RWPE1 (cell line): ENCODE results near the gene PNMA8C.

ENCODE experiments used
- CTCF ChIA-PET: fragments of 350-600 bp; sonication (Branson Sonifier 250); formaldehyde crosslinking; extraction: SDS; loops from one replicate; lab custom pipeline; 2021; lab: Yijun Ruan, JAX
- POLR2A ChIA-PET: fragments of 400-600 bp; formaldehyde crosslinking; extraction: SDS; loops from one replicate; lab custom pipeline; 2020; ENCODE audit warnings: antibody characterized with exemption; ENCODE audit not compliant: low non-redundant PET; lab: Yijun Ruan, JAX
- DNase-seq: peaks from one replicate; pipeline ENCODE4 v3.0.0; 2012; ENCODE audit warnings: low spot score
- H3K27ac ChIP-seq: fragments of 450-650 bp; 2 replicates; pipeline ENCODE4 v1.5.1; 2017
- TF ChIP-seq, protein P1 (sequence below): fragments of 450-650 bp; conservative IDR thresholded peaks from 2 replicates; pipeline ENCODE4 v1.5.1; 2017; ENCODE audit warnings: low read depth, mild to moderate bottlenecking

Gene PNMA8C

DNA sequence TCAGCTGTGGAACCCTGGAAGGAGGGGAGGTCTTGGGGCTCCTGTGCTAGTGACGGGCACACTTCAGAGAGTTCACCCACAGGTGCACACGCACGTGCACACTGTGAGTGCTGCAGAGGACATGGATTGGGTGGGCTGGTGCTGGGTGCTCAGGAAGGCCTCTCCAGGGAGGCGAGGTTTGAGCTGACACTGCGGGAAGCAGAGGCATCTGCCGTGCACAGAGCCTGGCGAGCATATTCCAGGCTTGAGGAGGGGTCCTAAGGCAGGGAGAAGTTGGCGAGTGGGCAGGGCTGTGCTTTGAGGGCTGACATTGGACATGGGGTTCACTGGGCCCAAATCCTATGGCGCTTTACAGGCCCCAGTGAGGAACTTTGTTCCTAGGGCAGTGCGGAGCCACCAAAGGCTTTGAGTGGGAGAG lies 41.0 kb downstream of the PNMA8C start:
- ChIA-PET POLR2A (no interaction called here), CTCF (interaction anchor here (0.6 kb wide), 1 partner anchor 41 kb away, joined by 4 read pairs; no protein-coding TSS in a partner anchor)
- no peak for DNase-seq
- TF ChIP-seq, protein P1, sequence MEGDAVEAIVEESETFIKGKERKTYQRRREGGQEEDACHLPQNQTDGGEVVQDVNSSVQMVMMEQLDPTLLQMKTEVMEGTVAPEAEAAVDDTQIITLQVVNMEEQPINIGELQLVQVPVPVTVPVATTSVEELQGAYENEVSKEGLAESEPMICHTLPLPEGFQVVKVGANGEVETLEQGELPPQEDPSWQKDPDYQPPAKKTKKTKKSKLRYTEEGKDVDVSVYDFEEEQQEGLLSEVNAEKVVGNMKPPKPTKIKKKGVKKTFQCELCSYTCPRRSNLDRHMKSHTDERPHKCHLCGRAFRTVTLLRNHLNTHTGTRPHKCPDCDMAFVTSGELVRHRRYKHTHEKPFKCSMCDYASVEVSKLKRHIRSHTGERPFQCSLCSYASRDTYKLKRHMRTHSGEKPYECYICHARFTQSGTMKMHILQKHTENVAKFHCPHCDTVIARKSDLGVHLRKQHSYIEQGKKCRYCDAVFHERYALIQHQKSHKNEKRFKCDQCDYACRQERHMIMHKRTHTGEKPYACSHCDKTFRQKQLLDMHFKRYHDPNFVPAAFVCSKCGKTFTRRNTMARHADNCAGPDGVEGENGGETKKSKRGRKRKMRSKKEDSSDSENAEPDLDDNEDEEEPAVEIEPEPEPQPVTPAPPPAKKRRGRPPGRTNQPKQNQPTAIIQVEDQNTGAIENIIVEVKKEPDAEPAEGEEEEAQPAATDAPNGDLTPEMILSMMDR: no peak
- H3K27ac ChIP-seq: no peak overlapping the region; the same call in 1 of the 2 replicates

DNA sequence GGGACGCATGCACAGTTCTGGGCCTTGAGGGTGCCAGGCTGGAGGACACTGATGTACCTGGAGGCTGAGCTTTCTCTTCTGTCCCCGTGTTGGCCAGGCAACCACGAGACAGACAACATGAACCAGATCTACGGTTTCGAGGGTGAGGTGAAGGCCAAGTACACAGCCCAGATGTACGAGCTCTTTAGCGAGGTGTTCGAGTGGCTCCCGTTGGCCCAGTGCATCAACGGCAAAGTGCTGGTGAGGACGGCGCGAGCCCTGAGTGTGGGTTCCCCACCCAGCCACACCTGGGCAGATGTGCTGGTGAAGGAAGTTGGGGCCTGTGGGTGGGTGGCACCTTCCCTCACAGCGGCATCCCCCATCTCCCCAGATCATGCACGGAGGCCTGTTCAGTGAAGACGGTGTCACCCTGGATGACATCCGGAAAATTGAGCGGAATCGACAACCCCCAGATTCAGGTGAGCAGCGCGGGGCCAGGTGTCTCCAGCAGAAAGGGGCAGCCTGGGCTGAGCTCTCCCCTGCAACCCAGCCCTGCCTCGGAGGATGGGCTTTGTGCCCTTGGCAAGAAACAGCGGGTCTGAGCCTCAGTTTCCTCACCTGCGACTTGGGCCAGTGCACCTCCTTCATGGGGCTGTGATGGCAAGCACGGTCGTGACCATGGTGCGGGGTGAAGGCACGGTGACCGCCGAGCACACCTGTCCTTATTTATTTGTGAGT lies 41.6 kb downstream of the PNMA8C start:
- TF ChIP-seq, protein P1: no peak
- POLR2A ChIA-PET: no interaction called here
- H3K27ac ChIP-seq: 0 out of 2 replicates have a peak overlapping the region, but pooled peaks have one; percentile 15
- CTCF ChIA-PET: no interaction called here
- DNase-seq: no peak

DNA sequence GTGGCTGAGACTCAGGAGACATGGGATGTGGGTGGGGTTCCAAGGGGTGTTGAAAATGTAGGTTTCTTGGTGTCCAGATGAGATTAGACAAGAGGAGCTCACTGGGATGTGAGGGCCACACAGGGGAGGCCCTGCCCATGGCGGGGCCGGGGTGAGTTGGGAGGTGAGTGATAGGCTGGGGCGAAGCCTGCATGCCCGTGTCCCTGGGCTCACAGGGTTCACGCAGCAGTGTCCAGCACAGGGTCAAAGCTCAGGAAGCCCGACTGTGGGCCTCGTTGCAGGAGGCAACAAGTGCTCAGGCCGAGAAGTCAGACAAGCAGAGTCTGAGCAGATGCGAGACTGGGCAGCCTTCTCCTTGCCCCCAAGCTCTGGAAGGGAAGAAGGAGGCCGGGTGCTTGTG lies 42.6 kb downstream of the PNMA8C start:
- CTCF ChIA-PET: no interaction called here

DNA sequence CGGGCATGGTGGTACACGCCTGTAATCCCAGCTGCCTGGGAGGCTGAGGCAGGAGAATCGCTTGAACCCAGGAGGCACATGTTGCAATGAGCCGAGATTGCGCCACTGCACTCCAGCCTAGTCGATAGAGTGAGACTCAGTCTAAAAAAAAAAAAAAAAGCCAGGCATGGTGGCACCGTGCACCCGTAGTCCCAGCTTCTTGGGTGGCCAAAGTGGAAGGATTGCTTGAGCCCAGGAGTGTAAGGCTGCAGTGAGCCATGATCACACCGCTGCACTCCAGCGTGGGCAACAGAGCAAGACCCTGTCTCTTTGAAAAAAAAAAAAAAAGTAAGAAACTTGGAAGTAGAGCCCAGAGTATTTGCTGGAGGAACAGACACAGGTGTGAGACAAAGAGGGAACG lies 43.1 kb downstream of the PNMA8C start:
- POLR2A ChIA-PET: no interaction called here

More for the DNA sequence above, 42.6 kb downstream of the PNMA8C start:
- H3K27ac ChIP-seq: peak overlapping the region; percentile 15; the same call in 1 of the 2 replicates
- TF ChIP-seq, protein P1: no peak
- no peak for DNase-seq
- POLR2A ChIA-PET: no interaction called here

DNA sequence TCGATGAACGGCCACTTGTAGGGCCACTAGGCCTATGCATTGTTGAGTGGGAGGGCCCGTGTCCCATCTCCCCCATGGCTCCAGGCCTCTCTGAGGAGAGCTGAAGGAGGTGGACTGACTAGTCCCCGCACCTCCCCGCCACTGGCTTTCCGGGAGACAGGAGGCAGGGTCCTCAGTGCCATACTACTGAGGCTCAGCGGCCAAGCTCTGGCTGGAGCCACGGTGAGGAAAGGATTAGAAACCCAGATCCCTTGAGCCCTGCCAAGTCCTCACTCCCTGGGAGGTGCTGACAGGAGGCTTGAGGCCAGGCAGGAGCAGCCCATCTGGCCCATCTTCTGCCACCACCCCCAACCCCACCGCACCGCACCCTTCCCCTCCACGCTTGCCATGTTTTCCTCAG lies 44.3 kb downstream of the PNMA8C start:
- ChIA-PET CTCF (interaction anchor here (0.6 kb wide), 2 partner anchors 102 to 202 kb away, joined by 3 to 4 read pairs; no protein-coding TSS in a partner anchor), POLR2A (interaction anchor here (0.7 kb wide), 1 partner anchor 106 kb away, joined by 3 read pairs; no protein-coding TSS in a partner anchor)
- TF ChIP-seq, protein P1: no peak
- H3K27ac ChIP-seq: peak overlapping the region; percentile 15; the same call in 1 of the 2 replicates
- DNase-seq: no peak

More for the DNA sequence above, 43.1 kb downstream of the PNMA8C start:
- CTCF ChIA-PET: no interaction called here
- peak overlapping the region; percentile 15 for H3K27ac ChIP-seq
- TF ChIP-seq, protein P1: no peak
- DNase-seq: no peak

DNA sequence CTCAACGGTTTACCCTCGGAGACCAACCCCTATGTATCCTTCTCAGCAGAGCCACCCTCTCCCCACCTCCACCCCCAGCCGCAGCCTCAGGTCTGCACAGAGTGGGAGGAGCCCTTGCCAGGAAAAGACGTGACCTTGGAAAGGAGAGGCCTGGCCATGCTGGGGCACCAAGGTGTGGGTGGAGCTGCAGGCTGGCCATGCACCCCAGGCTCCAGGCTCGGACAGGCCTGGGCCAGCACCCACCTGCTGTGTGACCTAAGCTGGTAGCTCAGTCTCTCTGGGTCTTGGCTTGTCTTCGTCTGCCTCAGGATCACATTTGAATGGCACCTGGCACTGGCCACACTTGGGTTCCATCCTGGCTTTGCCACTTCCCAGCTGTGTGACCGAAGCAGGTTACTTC lies 44.9 kb downstream of the PNMA8C start:
- H3K27ac ChIP-seq: peak overlapping the region; percentile 15; the same call in 1 of the 2 replicates
- TF ChIP-seq, protein P1: no peak
- POLR2A ChIA-PET: no interaction called here
- no peak for DNase-seq
- CTCF ChIA-PET: interaction anchor here (0.6 kb wide), 1 partner anchor 102 kb away, joined by 3 read pairs; no protein-coding TSS in a partner anchor
